Measurements from ENCODE around the gene FMN1. TPM values are rescaled to one million over a fixed set of nuclear protein-coding genes. Genes with fewer than 3 reads are reported as not detected.

The FMN1 gene
- total RNA-seq, 2 experiments from 2014 or later: not detected

DNA sequence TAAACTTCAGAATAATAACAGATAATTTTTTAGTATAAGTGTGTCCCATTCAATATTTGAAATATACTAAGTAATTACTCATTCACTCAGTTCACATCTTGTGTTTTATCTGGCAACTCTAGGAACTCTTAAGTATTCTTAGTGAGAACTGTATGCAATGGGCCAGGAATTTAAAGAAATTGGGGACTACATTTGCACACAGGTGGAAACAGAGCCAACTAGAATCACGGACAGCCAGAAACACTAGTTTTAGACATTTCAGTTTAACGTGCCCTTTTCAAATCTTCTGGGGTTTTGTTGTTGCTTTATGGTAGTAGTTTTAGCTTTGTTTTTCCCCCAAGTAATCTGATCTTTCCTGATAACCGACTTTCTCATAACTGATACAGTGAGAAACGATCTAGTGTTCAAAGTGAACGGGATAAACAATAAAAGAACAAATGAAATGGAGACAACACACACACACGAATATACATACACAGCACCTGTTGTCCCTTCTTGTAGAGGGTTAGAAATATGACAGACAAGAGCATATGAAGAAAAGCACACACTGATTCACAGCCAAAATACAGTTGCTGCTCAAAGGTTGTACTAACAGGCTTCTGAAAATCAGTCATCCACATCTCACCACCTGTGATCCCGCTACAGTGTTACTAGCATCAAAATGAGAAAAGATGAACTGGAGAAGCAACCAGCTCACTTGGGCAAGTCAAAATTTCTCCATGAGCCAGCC, 167.0 kb downstream of the FMN1 start:
- CTCF ChIA-PET: no interaction called here
- no peak for ATAC-seq
- Mint-ChIP-seq H3K9me3 (ENCODE audit: low read depth) (no peaks in the 10 kb centered on the region), H3K27ac (no peak overlapping the region), H3K36me3 (no peaks in the 10 kb centered on the region), H3K4me1 (no peaks in the 10 kb centered on the region), H3K27me3 (no peaks in the 10 kb centered on the region), H3K4me3 (no peak overlapping the region)
- no peak for DNase-seq

DNA sequence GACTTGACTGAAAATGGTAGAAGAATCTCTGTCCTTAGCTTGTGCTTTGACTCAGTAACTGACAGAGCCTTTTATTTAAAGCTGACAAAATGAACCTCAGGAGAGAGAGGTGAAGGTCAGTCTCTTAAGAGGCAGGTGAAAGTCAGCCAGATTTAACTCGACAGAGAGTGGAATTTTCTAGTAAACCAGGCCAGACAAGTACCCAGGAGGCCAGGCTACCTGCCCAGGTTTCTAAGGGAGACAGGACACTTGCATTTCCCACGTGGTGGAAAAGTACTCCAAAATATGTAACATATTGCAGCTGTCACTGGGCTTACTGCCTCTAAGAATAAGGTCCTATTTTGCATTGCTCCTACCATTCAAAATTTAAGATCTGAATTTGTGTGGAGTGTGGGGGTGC, 167.9 kb downstream of the FMN1 start:
- no peaks in the 10 kb centered on the region for H3K36me3 Mint-ChIP-seq
- H3K27me3 Mint-ChIP-seq: no peaks in the 10 kb centered on the region
- no peaks in the 10 kb centered on the region for H3K4me1 Mint-ChIP-seq

DNA sequence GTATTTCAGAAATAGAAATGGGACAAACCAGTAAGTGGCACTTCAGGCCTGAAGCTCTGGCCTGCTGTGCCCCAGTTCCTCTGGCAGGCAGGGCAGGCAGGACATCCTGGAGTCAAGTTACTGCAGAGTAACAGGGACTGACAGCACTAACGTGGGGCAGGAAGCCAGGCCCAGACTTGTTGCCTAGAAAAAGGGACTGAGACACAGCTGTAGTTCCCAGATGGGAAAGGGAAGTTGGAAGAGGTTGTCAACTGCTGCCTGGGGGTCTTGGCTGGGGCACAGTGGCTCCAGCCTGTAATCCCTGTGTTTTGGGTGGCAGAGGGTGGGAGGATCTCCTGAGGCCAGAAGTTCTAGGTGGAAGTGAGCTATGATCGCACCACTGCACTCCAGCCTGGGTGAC, 171.9 kb downstream of the FMN1 start:
- Mint-ChIP-seq H3K27me3 (no peaks in the 10 kb centered on the region), H3K4me1 (no peaks in the 10 kb centered on the region), H3K36me3 (no peaks in the 10 kb centered on the region), H3K9me3 (ENCODE audit: low read depth) (peaks cover 3% of the 10 kb centered on the region), H3K27ac (no peak overlapping the region), H3K4me3 (no peak overlapping the region)
- CTCF ChIA-PET: no interaction called here
- ATAC-seq (no peak), DNase-seq (no peak)

More for the DNA sequence above, 167.9 kb downstream of the FMN1 start:
- no peak overlapping the region for H3K4me3 Mint-ChIP-seq
- DNase-seq (no peak), ATAC-seq (no peak)
- H3K9me3 Mint-ChIP-seq (ENCODE audit: low read depth): no peaks in the 10 kb centered on the region
- CTCF ChIA-PET: no interaction called here
- no peak overlapping the region for H3K27ac Mint-ChIP-seq

DNA sequence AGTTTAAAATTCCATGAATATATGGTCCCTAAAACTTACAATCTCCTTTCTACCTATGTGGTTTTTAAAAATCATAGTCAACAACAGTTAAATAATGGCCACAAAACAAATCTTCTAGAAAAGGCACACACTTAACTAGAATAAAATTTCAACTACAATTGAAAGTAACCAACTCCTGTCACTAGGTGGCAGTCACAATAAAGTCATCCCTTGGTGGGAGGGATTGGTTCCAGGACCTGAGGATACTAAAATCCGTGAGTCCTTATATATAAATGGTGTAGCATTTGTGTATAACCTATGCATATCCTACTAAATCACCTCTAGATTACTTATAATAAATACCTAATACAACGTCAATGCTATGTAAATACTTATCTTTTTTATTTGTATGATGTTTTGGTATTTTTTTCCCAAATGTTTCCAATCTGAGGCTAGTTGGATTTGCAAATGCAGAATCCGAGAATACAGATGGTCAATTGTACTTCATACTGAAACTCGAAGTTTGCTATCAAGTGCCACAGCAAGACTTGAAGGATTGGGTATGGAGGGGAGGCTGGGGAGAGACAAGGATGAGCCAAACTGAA, 172.6 kb downstream of the FMN1 start:
- Mint-ChIP-seq H3K4me3 (no peak overlapping the region), H3K36me3 (no peaks in the 10 kb centered on the region), H3K27ac (no peak overlapping the region), H3K9me3 (ENCODE audit: low read depth) (peaks cover 3% of the 10 kb centered on the region), H3K4me1 (no peaks in the 10 kb centered on the region), H3K27me3 (no peaks in the 10 kb centered on the region)
- ATAC-seq: no peak
- no peak for DNase-seq
- CTCF ChIA-PET: no interaction called here

- DNase-seq (no peak), ATAC-seq (no peak)
- H3K27me3 Mint-ChIP-seq: no peaks in the 10 kb centered on the region
- peaks cover 3% of the 10 kb centered on the region for H3K9me3 Mint-ChIP-seq (ENCODE audit: low read depth)
- H3K27ac Mint-ChIP-seq: no peak overlapping the region
- H3K4me3 Mint-ChIP-seq: no peak overlapping the region
- no peaks in the 10 kb centered on the region for H3K4me1 Mint-ChIP-seq
- no peaks in the 10 kb centered on the region for H3K36me3 Mint-ChIP-seq
- CTCF ChIA-PET: no interaction called here
These were observed 175.0 kb downstream of the FMN1 start for GRCh38 chr15:33019354-33019981.

- Mint-ChIP-seq H3K4me1 (no peaks in the 10 kb centered on the region), H3K27me3 (no peaks in the 10 kb centered on the region), H3K9me3 (ENCODE audit: low read depth) (peaks cover 3% of the 10 kb centered on the region), H3K4me3 (no peak overlapping the region), H3K36me3 (no peaks in the 10 kb centered on the region), H3K27ac (no peak overlapping the region)
- CTCF ChIA-PET: no interaction called here
- DNase-seq (no peak), ATAC-seq (no peak)
These were observed 178.0 kb downstream of the FMN1 start for GRCh38 chr15:33016405-33017024.

GRCh38 chr15:33014586-33014985, 179.9 kb downstream of the FMN1 start:
- CTCF ChIA-PET: no interaction called here
- H3K4me3 Mint-ChIP-seq: no peak overlapping the region
- H3K9me3 Mint-ChIP-seq (ENCODE audit: low read depth): peaks cover 3% of the 10 kb centered on the region

GRCh38 chr15:33013827-33014445, 180.6 kb downstream of the FMN1 start:
- no peak overlapping the region for H3K27ac Mint-ChIP-seq
- DNase-seq: no peak
- H3K4me1 Mint-ChIP-seq: no peaks in the 10 kb centered on the region
- no peak for ATAC-seq
- H3K4me3 Mint-ChIP-seq: no peak overlapping the region
- CTCF ChIA-PET: no interaction called here
- peaks cover 3% of the 10 kb centered on the region for H3K9me3 Mint-ChIP-seq (ENCODE audit: low read depth)
- no peaks in the 10 kb centered on the region for H3K36me3 Mint-ChIP-seq
- H3K27me3 Mint-ChIP-seq: peaks cover 4% of the 10 kb centered on the region

More at GRCh38 chr15:33014586-33014985, 179.9 kb downstream of the FMN1 start:
- ATAC-seq (no peak), DNase-seq (no peak)
- H3K36me3 Mint-ChIP-seq: no peaks in the 10 kb centered on the region
- H3K4me1 Mint-ChIP-seq: no peaks in the 10 kb centered on the region
- H3K27me3 Mint-ChIP-seq: peaks cover under 1% of the 10 kb centered on the region
- H3K27ac Mint-ChIP-seq: no peak overlapping the region

DNA sequence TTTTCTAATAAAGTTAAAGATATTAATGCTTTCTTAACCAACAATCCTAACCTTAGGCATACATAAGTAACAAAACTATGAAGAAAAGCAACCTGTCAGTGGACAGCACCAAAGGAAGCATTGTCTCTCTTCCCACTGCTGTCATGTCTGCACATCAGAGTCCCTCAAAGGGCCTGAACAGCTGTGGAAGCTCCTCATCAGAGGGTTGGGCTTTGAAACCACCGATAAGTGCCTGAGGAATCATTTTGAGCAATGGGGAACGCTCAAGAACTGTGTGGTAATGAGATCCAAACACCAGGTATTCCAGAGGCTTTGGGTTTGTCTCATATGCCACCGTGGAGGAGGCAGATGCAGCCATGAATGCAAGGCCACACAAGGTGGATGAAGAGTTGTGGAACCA, 182.5 kb downstream of the FMN1 start:
- no peaks in the 10 kb centered on the region for H3K9me3 Mint-ChIP-seq (ENCODE audit: low read depth)
- ATAC-seq: no peak
- CTCF ChIA-PET: no interaction called here

DNA sequence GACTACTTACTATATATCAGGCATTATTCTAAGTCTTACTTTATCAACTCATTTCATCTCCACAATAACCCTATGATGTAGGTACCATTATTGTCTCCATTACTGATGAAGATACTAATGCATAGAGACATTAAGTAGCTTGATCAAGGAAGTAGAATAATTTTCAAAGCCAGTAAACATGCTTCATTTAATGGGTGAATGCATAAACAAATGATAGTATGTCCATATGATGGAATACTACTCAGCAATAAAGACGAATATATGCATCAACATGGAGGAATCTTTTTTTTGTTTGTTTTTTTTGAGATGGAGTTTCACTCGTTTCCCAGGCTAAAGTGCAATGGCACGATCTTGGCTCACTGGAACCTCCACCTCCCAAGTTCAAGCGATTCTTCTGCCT, 184.9 kb downstream of the FMN1 start:
- H3K27ac Mint-ChIP-seq: no peak overlapping the region
- H3K9me3 Mint-ChIP-seq (ENCODE audit: low read depth): no peaks in the 10 kb centered on the region
- ATAC-seq: no peak
- H3K4me3 Mint-ChIP-seq: no peak overlapping the region
- peaks cover 11% of the 10 kb centered on the region for H3K27me3 Mint-ChIP-seq
- CTCF ChIA-PET: no interaction called here
- H3K36me3 Mint-ChIP-seq: no peaks in the 10 kb centered on the region
- no peak for DNase-seq
- H3K4me1 Mint-ChIP-seq: no peaks in the 10 kb centered on the region

More for the DNA sequence above, 182.5 kb downstream of the FMN1 start:
- DNase-seq: no peak
- no peaks in the 10 kb centered on the region for H3K36me3 Mint-ChIP-seq
- peaks cover 8% of the 10 kb centered on the region for H3K27me3 Mint-ChIP-seq
- H3K4me1 Mint-ChIP-seq: no peaks in the 10 kb centered on the region
- H3K4me3 Mint-ChIP-seq: no peak overlapping the region
- no peak overlapping the region for H3K27ac Mint-ChIP-seq

GRCh38 chr15:33009026-33009425, 185.5 kb downstream of the FMN1 start:
- no peaks in the 10 kb centered on the region for H3K36me3 Mint-ChIP-seq
- no peak for DNase-seq
- no peaks in the 10 kb centered on the region for H3K9me3 Mint-ChIP-seq (ENCODE audit: low read depth)
- H3K27me3 Mint-ChIP-seq: peaks cover 11% of the 10 kb centered on the region
- H3K4me1 Mint-ChIP-seq: no peaks in the 10 kb centered on the region
- no peak overlapping the region for H3K27ac Mint-ChIP-seq
- no peak overlapping the region for H3K4me3 Mint-ChIP-seq
- CTCF ChIA-PET: interaction anchor here (0.6 kb wide), 1 partner anchor 29 kb away, joined by 3 read pairs; no protein-coding TSS in a partner anchor
- ATAC-seq: no peak

DNA sequence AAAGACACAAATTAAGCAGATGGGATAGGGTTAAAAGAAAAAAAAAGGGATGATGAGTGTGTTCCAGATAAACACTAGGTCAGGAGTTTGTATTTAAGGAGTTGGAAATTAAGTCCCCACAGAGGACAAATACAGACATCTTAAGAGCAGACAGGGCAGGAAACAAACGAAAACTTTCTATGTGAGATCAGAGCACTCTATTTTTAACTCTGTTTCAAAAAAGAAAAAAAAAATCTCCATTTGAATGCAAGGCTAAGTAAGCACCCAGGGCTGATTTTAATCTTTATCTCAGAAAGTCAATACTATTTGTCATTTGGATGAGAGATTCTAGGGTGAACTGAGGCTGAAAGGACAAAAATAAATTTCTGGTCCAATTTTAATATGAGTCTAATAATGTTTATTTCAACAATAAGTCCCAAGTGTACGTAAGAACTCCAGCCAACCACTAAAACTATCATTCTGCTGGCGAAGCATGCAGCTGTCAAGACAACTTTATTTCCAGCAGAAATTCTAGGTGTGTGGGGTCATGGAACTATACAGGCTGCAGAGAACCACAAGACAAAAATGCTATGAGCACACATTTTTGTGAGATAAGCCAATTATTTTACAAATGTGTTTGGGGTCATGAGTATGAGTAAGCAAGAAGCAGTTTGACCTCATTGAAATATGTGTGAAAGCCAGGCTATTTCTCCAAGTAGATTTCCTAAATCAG, 186.1 kb downstream of the FMN1 start:
- Mint-ChIP-seq H3K9me3 (ENCODE audit: low read depth) (no peaks in the 10 kb centered on the region), H3K27me3 (peaks cover 11% of the 10 kb centered on the region), H3K4me1 (no peaks in the 10 kb centered on the region), H3K4me3 (no peak overlapping the region), H3K27ac (no peak overlapping the region), H3K36me3 (no peaks in the 10 kb centered on the region)
- no peak for ATAC-seq
- CTCF ChIA-PET: interaction anchor here (0.6 kb wide), 1 partner anchor 29 kb away, joined by 3 read pairs; no protein-coding TSS in a partner anchor
- DNase-seq: no peak

DNA sequence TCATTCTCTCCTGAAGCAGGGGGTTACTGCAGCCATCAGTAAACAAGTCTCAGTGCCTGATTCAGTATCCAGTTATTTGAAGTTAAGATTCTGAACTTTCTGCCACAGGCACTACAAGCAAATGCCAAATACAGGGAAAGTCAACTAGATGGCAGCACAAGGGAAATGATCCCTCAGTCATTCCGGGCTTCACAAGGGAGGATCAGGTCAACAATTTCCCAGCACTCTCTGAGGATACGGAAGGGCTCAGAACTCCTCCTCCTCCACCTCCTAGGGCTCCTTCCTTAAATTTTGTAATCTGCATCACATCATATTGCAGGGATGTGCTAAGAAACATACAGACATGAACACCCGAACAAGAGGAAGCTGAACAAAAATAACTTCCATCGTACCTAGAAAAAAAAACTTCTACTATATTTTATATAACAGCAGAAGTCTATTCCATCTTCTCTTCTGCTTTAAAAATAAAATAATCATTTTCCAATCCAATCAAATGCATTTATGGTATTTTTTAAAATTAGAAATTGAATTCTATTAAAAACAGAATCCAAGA, 187.1 kb downstream of the FMN1 start:
- H3K9me3 Mint-ChIP-seq (ENCODE audit: low read depth): no peaks in the 10 kb centered on the region
- DNase-seq: no peak
- H3K27ac Mint-ChIP-seq: no peak overlapping the region

More for the DNA sequence above, 187.1 kb downstream of the FMN1 start:
- ATAC-seq: no peak
- CTCF ChIA-PET: no interaction called here
- no peaks in the 10 kb centered on the region for H3K4me1 Mint-ChIP-seq
- peaks cover 11% of the 10 kb centered on the region for H3K27me3 Mint-ChIP-seq
- H3K36me3 Mint-ChIP-seq: no peaks in the 10 kb centered on the region
- H3K4me3 Mint-ChIP-seq: no peak overlapping the region

Measured in activated CD8-positive, alpha-beta memory T cell treated with anti-CD3 and anti-CD28 coated beads, Interleukin-2, amount 10 ng/mL, durations not matched to agents 7 days and 5 days (primary cell).